Kidney epithelial cell (primary cell): Measurements from ENCODE around the gene CIB2. TPM values are rescaled to one million over a fixed set of nuclear protein-coding genes. Genes with fewer than 3 reads are reported as not detected.

Source experiments
- DNase-seq: peaks from one replicate; pipeline ENCODE4 v3.0.0-alpha.2; 2010; ENCODE audit warnings: low read depth
- H3K27me3 ChIP-seq: 2 replicates; pipeline ENCODE4 v1.6.0; 2011; ENCODE audit warnings: low read length; ENCODE audit not compliant: control insufficient read depth, insufficient read depth
- H3K36me3 ChIP-seq: 2 replicates; pipeline ENCODE4 v1.5.1; 2011; ENCODE audit warnings: low read length; ENCODE audit not compliant: control insufficient read depth, insufficient read depth
- H3K4me3 ChIP-seq: 2 replicates; pipeline ENCODE4 v1.5.1; 2011; ENCODE audit warnings: low read depth, mild to moderate bottlenecking, control low read depth, low read length
- CTCF ChIP-seq: IDR thresholded peaks from 2 replicates; pipeline ENCODE4 v1.5.1; 2011; ENCODE audit warnings: mild to moderate bottlenecking, moderate library complexity, low read length, control low read depth, inconsistent platforms; ENCODE audit not compliant: insufficient read depth, poor library complexity, severe bottlenecking
- total RNA-seq: library from RNA; depleted of rRNA; stranded (reverse); fragments of >200 nt; gene quantifications from 2 replicates; pipeline ENCODE4 v1.2.3, GENCODE V29; 2015

The CIB2 gene
- total RNA-seq, 1 donor from 2014 or later: 16.3 TPM

GRCh38 chr15:78090422-78091063 is 40.7 kb downstream of the CIB2 start:
- H3K27me3 ChIP-seq: no peaks in the 10 kb centered on the region
- no peak for TF ChIP-seq CTCF
- H3K4me3 ChIP-seq: no peak overlapping the region
- DNase-seq: no peak
- H3K36me3 ChIP-seq: no peaks in the 10 kb centered on the region

GRCh38 chr15:78088773-78089080 is 42.5 kb downstream of the CIB2 start:
- Histone ChIP-seq H3K27me3 (no peaks in the 10 kb centered on the region), H3K36me3 (no peaks in the 10 kb centered on the region), H3K4me3 (no peak overlapping the region)
- no peak for DNase-seq
- TF ChIP-seq CTCF: no peak

- DNase-seq: no peak
Measured at GRCh38 chr15:78087951-78088772, 43.1 kb downstream of the CIB2 start.

GRCh38 chr15:78085928-78086327 is 45.3 kb downstream of the CIB2 start:
- Histone ChIP-seq H3K4me3 (no peak overlapping the region), H3K27me3 (no peaks in the 10 kb centered on the region), H3K36me3 (no peaks in the 10 kb centered on the region)
- no peak for DNase-seq
- TF ChIP-seq CTCF: no peak

More at GRCh38 chr15:78087951-78088772, 43.1 kb downstream of the CIB2 start:
- H3K4me3 ChIP-seq: no peak overlapping the region
- no peaks in the 10 kb centered on the region for H3K27me3 ChIP-seq
- no peaks in the 10 kb centered on the region for H3K36me3 ChIP-seq
- TF ChIP-seq CTCF: no peak

GRCh38 chr15:78084449-78084750 is 46.8 kb downstream of the CIB2 start:
- Histone ChIP-seq H3K4me3 (no peak overlapping the region), H3K36me3 (no peaks in the 10 kb centered on the region), H3K27me3 (no peaks in the 10 kb centered on the region)
- TF ChIP-seq CTCF: no peak
- no peak for DNase-seq
